ENCODE measurements around the gene OR5K3. TPM values are rescaled to one million over a fixed set of nuclear protein-coding genes. Genes with fewer than 3 reads are reported as not detected.
A peak's percentile ranks its signal among the peaks of the same experiment; 100 is the strongest.

Gene OR5K3
- total RNA-seq, 3 donors from 2014 or later: not detected

- no peaks in the 10 kb centered on the region for H3K36me3 ChIP-seq (ENCODE audit: low read depth)
- no peak for TF ChIP-seq CTCF (IDR thresholded peaks at IDR 0.05)
- intact Hi-C loops (cut with DNase I, micrococcal nuclease): no loop called here
- no peaks in the 10 kb centered on the region for H3K4me1 ChIP-seq (ENCODE audit: low read depth)
- H3K4me3 ChIP-seq: no peak overlapping the region
- H3K9me3 ChIP-seq: no peaks in the 10 kb centered on the region
- DNase-seq (no peak), ATAC-seq (no peak)
Measured at GRCh38 chr3:98359250-98359649, 31.2 kb upstream of the OR5K3 start.

- ATAC-seq (peak; percentile 32), DNase-seq (peak in 1 of 3 donors; percentile 11)
- H3K36me3 ChIP-seq (ENCODE audit: low read depth): no peaks in the 10 kb centered on the region
- no peaks in the 10 kb centered on the region for H3K9me3 ChIP-seq
- intact Hi-C loops (cut with DNase I, micrococcal nuclease): no loop called here
- no peaks in the 10 kb centered on the region for H3K4me1 ChIP-seq (ENCODE audit: low read depth)
- no peak overlapping the region for H3K4me3 ChIP-seq
- no peak for TF ChIP-seq CTCF (IDR thresholded peaks at IDR 0.05)
Measured at GRCh38 chr3:98359993-98360675, 30.3 kb upstream of the OR5K3 start.

- intact Hi-C loops (cut with DNase I, micrococcal nuclease): no loop called here
- ATAC-seq (no peak), DNase-seq (no peak)
- Histone ChIP-seq H3K36me3 (ENCODE audit: low read depth) (no peaks in the 10 kb centered on the region), H3K4me3 (no peak overlapping the region), H3K9me3 (no peaks in the 10 kb centered on the region), H3K4me1 (ENCODE audit: low read depth) (no peaks in the 10 kb centered on the region)
- TF ChIP-seq CTCF (IDR thresholded peaks at IDR 0.05): no peak
Measured at GRCh38 chr3:98360681-98361080, 29.8 kb upstream of the OR5K3 start.

- DNase-seq (no peak), ATAC-seq (no peak)
- H3K4me3 ChIP-seq: no peak overlapping the region
- H3K4me1 ChIP-seq (ENCODE audit: low read depth): no peaks in the 10 kb centered on the region
- no peak for TF ChIP-seq CTCF (IDR thresholded peaks at IDR 0.05)
- no peaks in the 10 kb centered on the region for H3K36me3 ChIP-seq (ENCODE audit: low read depth)
- intact Hi-C loops (cut with DNase I, micrococcal nuclease): no loop called here
- H3K9me3 ChIP-seq: peaks cover 2% of the 10 kb centered on the region
Measured at GRCh38 chr3:98361289-98361688, 29.2 kb upstream of the OR5K3 start.

- ATAC-seq (no peak), DNase-seq (no peak)
- Histone ChIP-seq H3K4me3 (no peak overlapping the region), H3K36me3 (ENCODE audit: low read depth) (no peaks in the 10 kb centered on the region), H3K4me1 (ENCODE audit: low read depth) (no peaks in the 10 kb centered on the region), H3K9me3 (peaks cover 2% of the 10 kb centered on the region)
- intact Hi-C loops (cut with DNase I, micrococcal nuclease): no loop called here
- no peak for TF ChIP-seq CTCF (IDR thresholded peaks at IDR 0.05)
Measured at GRCh38 chr3:98367464-98368246, 22.8 kb upstream of the OR5K3 start.
